Tibial nerve (tissue), 4 donors: ENCODE measurements around the gene TTLL6. TPM values are rescaled to one million over a fixed set of nuclear protein-coding genes. Genes with fewer than 3 reads are reported as not detected.

ENCODE experiments used
- DNase-seq, 2 donors: peaks; one replicate each; pipeline ENCODE4 v3.0.0-alpha.2; 2019; ENCODE audit warnings: low spot score in 2 of 2
- H3K27ac ChIP-seq, 4 donors: fragments of 200-600 bp; sonication (generic) in 3 of 4; one replicate each; pipeline ENCODE4 v1.5.1; 2017 to 2019; ENCODE audit warnings: mild to moderate bottlenecking in 1 of 4
- H3K27me3 ChIP-seq, 2 donors: fragments of 200-600 bp; sonication (generic) in 1 of 2; one replicate each; pipeline versions ENCODE4 v1.5.1 to v1.6.0; 2017 to 2019
- H3K36me3 ChIP-seq, 3 donors: fragments of 200-600 bp; sonication (generic); one replicate each; pipeline ENCODE4 v1.5.1; 2018 to 2019
- H3K4me1 ChIP-seq, 4 donors: fragments of 200-600 bp; sonication (generic) in 3 of 4; one replicate each; pipeline ENCODE4 v1.5.1; 2017 to 2019
- H3K4me3 ChIP-seq, 4 donors: fragments of 200-600 bp; sonication (generic) in 3 of 4; one replicate each; pipeline ENCODE4 v1.5.1; 2017 to 2019; ENCODE audit warnings: mild to moderate bottlenecking in 1 of 4, moderate library complexity in 1 of 4
- H3K9me3 ChIP-seq, 4 donors: fragments of 200-600 bp; sonication (generic) in 3 of 4; one replicate each; pipeline ENCODE4 v1.5.1; 2017 to 2019
- CTCF ChIP-seq, 5 experiments: fragments of 200-600 bp in 3 of 5; fragments of 450-650 bp in 2 of 5; sonication (generic) in 3 of 5; IDR thresholded peaks; one replicate each; pipeline ENCODE4 v1.5.1; 2016 to 2019; ENCODE audit warnings: antibody characterized with exemption in 5 of 5, mild to moderate bottlenecking in 3 of 5, moderate library complexity in 2 of 5
- EP300 ChIP-seq, 2 donors: sonication (generic); formaldehyde crosslinking; IDR thresholded peaks; one replicate each; pipeline ENCODE4 v1.6.1; 2017; ENCODE audit warnings: antibody characterized with exemption in 2 of 2, mild to moderate bottlenecking in 1 of 2
- POLR2A ChIP-seq, 2 donors: fragments of 450-650 bp; IDR thresholded peaks; one replicate each; pipeline ENCODE4 v1.6.1; 2017; ENCODE audit warnings: antibody characterized with exemption in 2 of 2, mild to moderate bottlenecking in 2 of 2, moderate library complexity in 2 of 2
- WGBS, 2 donors: methylation state at CpG; one replicate each; pipeline ENCODE4 v1.1.5; 2018; 5-methylcytosine and 5-hydroxymethylcytosine counted together
- total RNA-seq, 4 donors: library from RNA; depleted of rRNA; stranded (reverse); fragments of >200 nt; gene quantifications; one replicate each; pipeline ENCODE4 v1.1.0, GENCODE V29; 2016

The TTLL6 gene
- total RNA-seq, 4 donors from 2014 or later: 0.21 to 4.8 (median 0.99) TPM

DNA sequence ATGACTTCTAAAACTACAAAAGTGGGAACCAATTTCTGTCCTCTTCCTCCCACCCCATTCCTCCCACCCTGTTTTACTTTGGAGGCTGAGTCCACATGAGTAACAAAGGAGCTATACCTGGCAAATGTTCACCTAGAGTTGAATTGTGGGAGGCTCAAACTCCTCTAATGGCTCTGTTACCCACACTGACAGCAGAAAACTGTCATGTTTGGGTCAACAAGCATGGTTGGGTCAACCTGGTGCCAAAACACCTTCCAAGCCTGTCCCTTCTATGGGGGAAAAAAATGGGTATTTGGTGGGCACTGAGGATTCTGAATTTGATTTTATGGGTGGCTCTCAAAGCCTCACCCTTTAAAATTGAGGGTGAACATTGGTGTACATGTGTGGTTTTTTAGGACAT is 76.5 kb downstream of the TTLL6 start:
- no peak overlapping the region for H3K4me3 ChIP-seq
- no peak for DNase-seq
- TF ChIP-seq POLR2A (IDR thresholded peaks at IDR 0.05) (no peak), CTCF (IDR thresholded peaks at IDR 0.05) (no peak), EP300 (IDR thresholded peaks at IDR 0.05) (no peak)
- no peaks in the 10 kb centered on the region for H3K9me3 ChIP-seq
- no peak overlapping the region for H3K27ac ChIP-seq
- H3K4me1 ChIP-seq: peaks cover 0 to 8% (median 0%) of the 10 kb centered on the region in 4 donors
- no peaks in the 10 kb centered on the region for H3K36me3 ChIP-seq
- peaks cover 0 to 100% of the 10 kb centered on the region in 2 donors for H3K27me3 ChIP-seq

- Histone ChIP-seq H3K4me3 (no peak overlapping the region), H3K9me3 (no peaks in the 10 kb centered on the region), H3K27ac (no peak overlapping the region), H3K4me1 (peaks cover 0 to 8% (median under 1%) of the 10 kb centered on the region in 4 donors), H3K27me3 (peaks cover 0 to 100% of the 10 kb centered on the region in 2 donors), H3K36me3 (no peaks in the 10 kb centered on the region)
- WGBS, 2 donors: 4 to 6% methylated on average over 28 to 37 of the region's 37 CpGs
- TF ChIP-seq POLR2A (IDR thresholded peaks at IDR 0.05) (no peak), CTCF (IDR thresholded peaks at IDR 0.05) (no peak), EP300 (IDR thresholded peaks at IDR 0.05) (no peak)
- no peak for DNase-seq
These were observed 78.1 kb downstream of the TTLL6 start for GRCh38 chr17:48738803-48739526.

GRCh38 chr17:48738424-48738802 is 78.6 kb downstream of the TTLL6 start:
- TF ChIP-seq POLR2A (IDR thresholded peaks at IDR 0.05) (no peak), CTCF (IDR thresholded peaks at IDR 0.05) (no peak), EP300 (IDR thresholded peaks at IDR 0.05) (no peak)
- H3K4me1 ChIP-seq: peaks cover 0 to 10% (median 3%) of the 10 kb centered on the region in 4 donors
- no peak overlapping the region for H3K4me3 ChIP-seq
- DNase-seq: no peak
- H3K27ac ChIP-seq: no peak overlapping the region
- peaks cover 0 to 100% of the 10 kb centered on the region in 2 donors for H3K27me3 ChIP-seq
- 6 to 7% methylated on average over 11 of the region's 11 CpGs for WGBS, 2 donors
- H3K36me3 ChIP-seq: no peaks in the 10 kb centered on the region
- H3K9me3 ChIP-seq: no peaks in the 10 kb centered on the region

DNA sequence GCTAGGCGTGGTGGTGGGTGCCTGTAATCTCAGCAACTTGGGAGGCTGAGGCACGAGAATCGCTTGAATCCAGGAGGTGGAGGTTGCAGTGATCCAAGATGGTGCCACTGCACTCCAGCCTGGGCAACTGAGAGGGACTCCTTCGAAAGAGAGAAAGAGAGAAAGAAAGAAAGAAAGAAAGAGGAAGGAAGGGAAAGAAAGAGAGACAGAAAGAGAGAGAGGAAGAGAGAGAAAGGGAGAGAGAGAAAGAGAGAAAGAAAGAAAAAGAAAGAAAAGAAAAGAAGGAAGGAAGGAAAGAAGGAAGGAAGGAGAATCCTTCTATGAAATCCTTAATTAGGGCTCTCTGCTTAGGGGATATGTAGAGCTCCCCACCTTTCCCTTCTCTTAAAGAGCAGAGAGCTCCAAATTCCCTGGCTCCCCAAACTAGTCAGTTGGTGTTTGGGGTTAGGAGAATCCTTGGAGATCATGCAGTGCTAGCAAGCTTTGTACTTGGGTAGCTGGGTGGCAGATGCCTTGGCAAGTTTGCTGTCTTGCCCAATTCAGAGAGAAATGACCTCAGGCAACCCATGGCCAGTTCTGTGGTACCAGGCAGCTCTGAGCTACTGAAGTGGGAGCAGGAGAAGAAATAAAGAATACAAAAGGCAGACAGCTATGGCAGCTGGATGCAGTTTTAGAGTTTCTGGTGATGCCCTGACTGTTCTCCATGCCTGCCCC is 79.5 kb downstream of the TTLL6 start:
- peaks cover 0 to 100% of the 10 kb centered on the region in 2 donors for H3K27me3 ChIP-seq
- 52 to 61% methylated on average over 4 of the region's 4 CpGs for WGBS, 2 donors
- H3K4me1 ChIP-seq: peaks cover 0 to 14% (median 6%) of the 10 kb centered on the region in 4 donors

More for the DNA sequence above, 79.5 kb downstream of the TTLL6 start:
- H3K4me3 ChIP-seq: no peak overlapping the region
- DNase-seq: no peak
- no peaks in the 10 kb centered on the region for H3K36me3 ChIP-seq
- TF ChIP-seq POLR2A (IDR thresholded peaks at IDR 0.05) (no peak), EP300 (IDR thresholded peaks at IDR 0.05) (no peak), CTCF (IDR thresholded peaks at IDR 0.05) (no peak)
- no peaks in the 10 kb centered on the region for H3K9me3 ChIP-seq
- no peak overlapping the region for H3K27ac ChIP-seq
